LNCAP (cell line): ENCODE data around the gene ZNF160.

ENCODE experiments used
- CTCF ChIP-seq: fragments of 450-650 bp; IDR thresholded peaks from 2 replicates; pipeline ENCODE4 v1.5.1; 2017; ENCODE audit warnings: mild to moderate bottlenecking

Gene ZNF160

GRCh38 chr19:53103234-53104203, at the start of gene ZNF160:
TSS of gene ZNF160 (minus strand) at chr19:53103422. CDS start at chr19:53086276, 17,146 bp downstream.
- TF ChIP-seq CTCF, result no peak

DNA sequence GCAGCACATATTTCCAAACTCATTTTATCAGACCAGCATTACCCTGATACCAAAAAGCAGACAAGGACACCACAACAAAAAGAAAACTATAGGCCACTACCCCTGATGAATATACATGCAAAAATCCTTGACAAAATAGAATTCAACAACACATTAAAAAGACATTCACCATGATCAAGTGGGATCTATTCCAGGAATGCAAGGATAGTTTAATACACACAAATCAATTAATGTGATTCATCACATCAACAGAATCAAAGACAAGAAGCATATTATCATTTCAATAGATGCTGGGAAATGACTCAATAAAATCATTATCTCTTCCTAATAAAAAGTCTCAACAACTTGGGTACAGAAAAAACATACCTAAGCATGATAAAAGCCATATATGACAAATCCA, 44.4 kb upstream of the ZNF160 start:
- no peak for TF ChIP-seq CTCF

DNA sequence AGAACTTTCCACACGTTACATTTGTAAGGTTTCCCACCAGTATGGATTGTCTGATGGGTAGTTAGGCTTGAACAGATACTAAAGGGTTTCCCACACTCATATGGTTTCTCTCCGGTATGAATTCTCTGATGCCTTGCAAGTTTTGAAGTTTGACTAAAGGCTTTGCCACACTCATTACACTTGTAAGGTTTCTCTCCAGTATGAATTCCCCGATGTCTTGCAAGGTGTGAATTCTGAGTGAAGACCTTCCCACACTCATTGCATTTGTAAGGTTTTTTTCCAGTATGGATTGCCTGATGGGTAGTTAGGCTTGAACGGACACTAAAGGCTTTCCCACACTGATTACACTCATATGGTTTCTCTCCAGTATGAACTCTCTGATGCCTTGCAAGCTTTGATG, 37.1 kb upstream of the ZNF160 start:
- TF ChIP-seq CTCF, result no peak

GRCh38 chr19:53136432-53136831, 33.2 kb upstream of the ZNF160 start:
- TF ChIP-seq CTCF, result no peak

DNA sequence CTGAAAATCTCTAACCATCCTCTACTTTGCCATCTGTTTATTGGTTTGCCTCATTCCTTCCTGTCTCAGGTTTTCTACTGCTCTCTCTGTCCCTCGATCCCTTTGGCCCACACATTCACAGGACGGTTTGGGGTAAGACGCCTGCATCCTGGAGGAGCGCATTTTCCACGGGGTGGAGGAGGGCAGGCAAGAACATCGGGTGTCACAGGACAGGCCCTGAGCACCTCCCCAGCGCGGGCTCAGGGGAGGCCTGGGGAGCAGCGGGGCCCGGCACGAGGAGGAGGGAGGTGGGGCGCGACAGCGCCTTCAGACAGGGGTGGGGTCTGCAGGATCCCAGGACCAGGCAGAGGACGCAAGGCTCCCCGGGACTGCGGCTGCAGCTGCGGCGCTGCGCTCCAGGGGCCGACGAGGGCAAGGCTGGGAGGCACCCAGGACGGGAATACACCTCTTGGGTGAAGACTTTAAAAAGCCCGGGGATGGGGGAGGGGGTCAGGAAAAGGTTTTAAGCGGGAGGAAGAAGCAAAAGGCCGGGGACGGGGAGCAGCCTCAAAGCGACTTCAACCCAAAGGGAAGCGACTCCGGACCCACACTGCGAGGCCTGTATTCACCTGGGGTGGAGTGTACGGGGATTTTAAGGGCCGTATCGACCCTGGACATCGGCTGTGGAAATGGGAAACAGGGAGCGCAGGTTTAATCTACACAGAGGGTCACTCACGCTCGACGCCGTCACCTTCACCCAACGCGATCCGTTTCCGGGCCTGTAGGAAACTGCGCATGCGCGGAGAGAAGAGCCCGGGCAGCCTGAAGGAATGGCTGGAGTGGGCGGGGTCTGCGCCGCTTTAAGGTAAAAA, 29.1 kb upstream of the ZNF160 start, which contains the start of gene ZNF415:
Gene ZNF415 (minus strand): TSS at position 770 of the 851 bp plus-strand sequence. CDS start 10,234 bp downstream, outside the sequence.
- no peak for TF ChIP-seq CTCF

DNA sequence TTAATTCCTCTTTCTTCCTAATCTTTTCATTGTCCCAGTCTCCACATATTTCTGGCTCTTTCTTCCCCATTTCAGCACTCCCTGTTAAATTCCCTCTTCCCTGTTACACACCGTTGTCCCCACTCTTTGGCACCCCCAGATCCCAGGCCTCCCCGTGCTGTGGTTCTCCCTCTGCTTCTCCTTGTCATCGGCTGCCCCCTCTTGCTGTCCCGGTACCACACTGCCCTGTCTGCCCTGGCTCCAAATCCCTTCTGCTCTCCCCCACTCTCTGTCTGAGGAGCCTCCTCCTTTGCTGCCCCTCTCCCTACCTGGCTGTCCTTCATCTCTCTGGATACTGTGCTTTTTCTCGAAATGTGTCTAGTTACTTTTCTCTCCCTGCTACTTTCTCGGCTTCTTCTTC, 28.5 kb upstream of the ZNF160 start:
- TF ChIP-seq CTCF, result no peak

DNA sequence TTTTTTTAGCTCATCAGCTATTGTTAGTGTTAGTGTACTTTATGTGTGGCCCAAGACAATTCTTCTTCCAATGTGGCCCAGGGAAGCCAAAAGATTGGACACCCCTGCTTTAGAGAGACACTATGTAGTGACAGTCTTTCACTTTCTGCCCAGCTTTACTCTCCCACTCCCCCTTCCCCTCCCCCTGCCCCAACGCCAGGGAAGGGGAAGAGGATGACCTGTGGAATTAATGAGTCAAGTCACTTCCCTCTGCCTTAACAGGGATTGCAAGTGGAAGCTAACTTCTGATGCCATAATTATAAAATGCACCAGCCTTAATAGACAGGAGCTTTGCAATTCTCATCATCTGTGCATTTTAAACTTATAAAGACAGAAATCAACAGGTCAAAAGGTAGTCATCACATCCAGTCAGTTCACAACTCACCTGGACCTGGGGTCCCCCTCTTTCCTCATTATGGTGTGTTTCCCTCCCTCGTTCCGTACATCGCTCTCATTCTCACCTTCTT, 27.9 kb upstream of the ZNF160 start:
- no peak for TF ChIP-seq CTCF
